ENCODE data around the gene OSBPL3. TPM values are rescaled to one million over a fixed set of nuclear protein-coding genes. Genes with fewer than 3 reads are reported as not detected.

Gene OSBPL3
- total and polyA plus RNA-seq, 2 donors (not counting 1 experiment from before 2014, with no cell fraction given), result 13.5 to 67.6 TPM

DNA sequence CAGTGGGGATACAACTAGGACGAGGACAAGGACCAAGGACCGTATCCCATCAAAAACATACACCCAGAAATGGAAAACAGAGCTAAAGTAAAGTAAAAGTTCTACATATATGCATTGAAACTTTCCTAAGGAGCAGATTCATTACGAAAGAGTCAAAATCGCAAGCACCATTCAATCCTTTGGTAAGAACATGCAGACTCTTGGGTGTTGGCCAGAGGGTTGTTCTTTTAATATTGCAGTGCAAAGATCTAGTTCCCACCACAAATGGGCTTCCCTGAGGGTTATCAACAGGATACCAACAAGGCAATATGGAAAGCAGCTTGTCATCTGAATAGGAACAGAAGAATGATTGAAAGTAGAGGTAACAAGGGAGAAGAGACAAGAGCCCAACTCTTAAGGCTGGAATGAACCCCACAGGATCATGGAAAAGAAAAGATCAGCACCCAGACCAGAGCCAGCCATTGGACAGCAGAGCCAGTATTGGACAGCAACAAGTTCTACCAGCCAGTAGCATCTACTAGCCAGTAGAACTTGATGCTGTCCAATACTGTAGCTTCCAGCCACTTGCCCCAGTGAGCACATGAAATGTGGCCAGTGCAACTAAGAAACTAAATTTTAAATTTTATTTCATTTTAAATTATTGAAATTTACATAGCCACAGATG, 66.0 kb downstream of the OSBPL3 start:
- Mint-ChIP-seq H3K4me1 (peaks cover 73% of the 10 kb centered on the region), H3K27ac (no peak overlapping the region), H3K27me3 (no peaks in the 10 kb centered on the region), H3K4me3 (no peak overlapping the region), H3K9me3 (ENCODE audit: insufficient read depth) (no peaks in the 10 kb centered on the region)
- Histone ChIP-seq H3K4me3 (ENCODE audit: control extremely low read depth in 1 of 5, extremely low read depth in 1 of 5, insufficient read depth in 1 of 5, low read depth in 2 of 5, low read length in 4 of 5) (no peak overlapping the region), H3K9ac (ENCODE audit: low read length) (no peak overlapping the region), H3K4me2 (replicated peaks; ENCODE audit: low read depth, low read length, poor library complexity, severe bottlenecking) (no peak overlapping the region), H2AFZ (ENCODE audit: insufficient read depth, low read depth, low read length, poor library complexity, severe bottlenecking) (no peak overlapping the region), H3K27ac (ENCODE audit: low read length in 2 of 2) (no peak overlapping the region), H4K20me1 (ENCODE audit: control insufficient read depth, insufficient read depth, low read length, poor library complexity, severe bottlenecking) (peaks cover 6% of the 10 kb centered on the region), H3K27me3 (replicated peaks in 1 of 4; ENCODE audit: control extremely low read depth in 1 of 4, control insufficient read depth in 3 of 4, insufficient read depth in 4 of 4, low read length in 3 of 4) (no peaks in the 10 kb centered on the region), H3K79me2 (ENCODE audit: control insufficient read depth, insufficient read depth, low read length) (peaks cover 69% of the 10 kb centered on the region), H3K36me3 (replicated peaks in 1 of 2; ENCODE audit: control extremely low read depth in 1 of 2, control insufficient read depth in 1 of 2, extremely low read depth in 1 of 2, insufficient read depth in 2 of 2, low read length in 1 of 2) (no peaks in the 10 kb centered on the region), H3K9me3 (ENCODE audit: control extremely low read depth in 1 of 3, control insufficient read depth in 2 of 3, insufficient read depth in 1 of 3, low read length in 2 of 3) (no peaks in the 10 kb centered on the region), H3K4me1 (ENCODE audit: control insufficient read depth in 2 of 2, insufficient read depth in 2 of 2, low read length in 2 of 2) (peaks cover 23 to 34% of the 10 kb centered on the region in 2 donors)
- ChIA-PET POLR2A (no interaction called here), CTCF (interaction anchor here (1.4 kb wide), 1 partner anchor 9 kb away, joined by 3 read pairs; no protein-coding TSS in a partner anchor)
- TF ChIP-seq EZH2 (IDR thresholded peaks at IDR 0.05; ENCODE audit: borderline replicate concordance, insufficient read depth, low read depth, low read length, poor library complexity, severe bottlenecking), result no peak
- TF ChIP-seq, protein P1, sequence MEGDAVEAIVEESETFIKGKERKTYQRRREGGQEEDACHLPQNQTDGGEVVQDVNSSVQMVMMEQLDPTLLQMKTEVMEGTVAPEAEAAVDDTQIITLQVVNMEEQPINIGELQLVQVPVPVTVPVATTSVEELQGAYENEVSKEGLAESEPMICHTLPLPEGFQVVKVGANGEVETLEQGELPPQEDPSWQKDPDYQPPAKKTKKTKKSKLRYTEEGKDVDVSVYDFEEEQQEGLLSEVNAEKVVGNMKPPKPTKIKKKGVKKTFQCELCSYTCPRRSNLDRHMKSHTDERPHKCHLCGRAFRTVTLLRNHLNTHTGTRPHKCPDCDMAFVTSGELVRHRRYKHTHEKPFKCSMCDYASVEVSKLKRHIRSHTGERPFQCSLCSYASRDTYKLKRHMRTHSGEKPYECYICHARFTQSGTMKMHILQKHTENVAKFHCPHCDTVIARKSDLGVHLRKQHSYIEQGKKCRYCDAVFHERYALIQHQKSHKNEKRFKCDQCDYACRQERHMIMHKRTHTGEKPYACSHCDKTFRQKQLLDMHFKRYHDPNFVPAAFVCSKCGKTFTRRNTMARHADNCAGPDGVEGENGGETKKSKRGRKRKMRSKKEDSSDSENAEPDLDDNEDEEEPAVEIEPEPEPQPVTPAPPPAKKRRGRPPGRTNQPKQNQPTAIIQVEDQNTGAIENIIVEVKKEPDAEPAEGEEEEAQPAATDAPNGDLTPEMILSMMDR (IDR thresholded peaks at IDR 0.05), result no peak
- WGBS (ENCODE audit: insufficient coverage), result no CpG with 5 or more reads among the region's 4 CpGs
- DNase-seq, result no peak
- intact Hi-C loops (cut with micrococcal nuclease), result loop anchor here (5.0 kb wide), 1 partner anchor 48 kb away; no protein-coding TSS in a partner anchor
- ATAC-seq (ENCODE audit: low read depth), result no peak

DNA sequence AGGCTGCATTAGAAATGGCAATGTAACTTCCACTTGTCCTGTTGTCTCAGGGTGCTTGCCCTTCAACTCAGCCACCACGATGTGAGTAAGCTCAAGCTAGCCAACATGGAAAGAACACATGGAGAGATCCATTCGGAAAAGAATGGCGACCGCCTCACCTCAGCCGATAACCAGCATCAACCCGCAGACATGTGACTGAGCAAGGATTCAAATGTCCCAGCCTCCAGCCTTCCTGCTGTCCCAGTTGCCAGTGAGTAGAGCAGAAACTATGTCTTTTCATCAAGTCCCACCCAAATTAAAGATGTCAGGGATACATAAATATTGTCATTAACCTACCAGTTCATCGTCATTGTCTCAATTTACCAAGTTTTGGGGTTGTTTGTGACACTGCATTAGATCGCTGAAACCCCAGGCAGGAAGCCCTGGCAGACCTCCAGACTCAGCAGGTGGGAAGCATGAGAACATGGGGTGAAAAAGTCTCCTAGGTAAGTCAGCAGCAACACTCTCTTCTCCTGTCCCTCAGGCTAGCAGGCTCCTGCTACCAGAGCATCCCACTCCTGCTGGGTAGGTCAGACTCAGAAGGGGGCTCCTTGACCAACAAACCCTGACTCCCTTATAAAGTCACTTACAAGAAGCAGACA, 67.0 kb downstream of the OSBPL3 start:
- Mint-ChIP-seq H3K27me3 (no peaks in the 10 kb centered on the region), H3K9me3 (ENCODE audit: insufficient read depth) (no peaks in the 10 kb centered on the region), H3K27ac (no peak overlapping the region), H3K4me1 (peaks cover 64% of the 10 kb centered on the region), H3K4me3 (no peak overlapping the region)
- ChIA-PET POLR2A (no interaction called here), CTCF (interaction anchor here (2.0 kb wide), 1 partner anchor 14 kb away, joined by 5 read pairs; no protein-coding TSS in a partner anchor)
- H4K20me1 ChIP-seq (ENCODE audit: control insufficient read depth, insufficient read depth, low read length, poor library complexity, severe bottlenecking), result peaks cover 6% of the 10 kb centered on the region
- H3K4me2 ChIP-seq (replicated peaks; ENCODE audit: low read depth, low read length, poor library complexity, severe bottlenecking), result no peak overlapping the region
- H3K9me3 ChIP-seq (ENCODE audit: control extremely low read depth in 1 of 3, control insufficient read depth in 2 of 3, insufficient read depth in 1 of 3, low read length in 2 of 3), result no peaks in the 10 kb centered on the region
- H3K27me3 ChIP-seq (replicated peaks in 1 of 4; ENCODE audit: control extremely low read depth in 1 of 4, control insufficient read depth in 3 of 4, insufficient read depth in 4 of 4, low read length in 3 of 4), result no peaks in the 10 kb centered on the region
- H3K4me3 ChIP-seq (ENCODE audit: control extremely low read depth in 1 of 5, extremely low read depth in 1 of 5, insufficient read depth in 1 of 5, low read depth in 2 of 5, low read length in 4 of 5), result no peak overlapping the region
- no peak for TF ChIP-seq EZH2 (IDR thresholded peaks at IDR 0.05; ENCODE audit: borderline replicate concordance, insufficient read depth, low read depth, low read length, poor library complexity, severe bottlenecking)
- TF ChIP-seq, protein P1 (IDR thresholded peaks at IDR 0.05), result no peak
- H2AFZ ChIP-seq (ENCODE audit: insufficient read depth, low read depth, low read length, poor library complexity, severe bottlenecking), result no peak overlapping the region
- intact Hi-C loops (cut with micrococcal nuclease), result loop anchor here (5.0 kb wide), 1 partner anchor 49 kb away; no protein-coding TSS in a partner anchor
- ATAC-seq (ENCODE audit: low read depth), result no peak
- no peak overlapping the region for H3K9ac ChIP-seq (ENCODE audit: low read length)
- WGBS (ENCODE audit: insufficient coverage), result 98% methylated on average over 6 of the region's 8 CpGs
- H3K36me3 ChIP-seq (replicated peaks in 1 of 2; ENCODE audit: control extremely low read depth in 1 of 2, control insufficient read depth in 1 of 2, extremely low read depth in 1 of 2, insufficient read depth in 2 of 2, low read length in 1 of 2), result no peaks in the 10 kb centered on the region
- H3K27ac ChIP-seq (ENCODE audit: low read length in 2 of 2), result no peak overlapping the region
- peaks cover 62% of the 10 kb centered on the region for H3K79me2 ChIP-seq (ENCODE audit: control insufficient read depth, insufficient read depth, low read length)
- peaks cover 31 to 34% of the 10 kb centered on the region in 2 donors for H3K4me1 ChIP-seq (ENCODE audit: control insufficient read depth in 2 of 2, insufficient read depth in 2 of 2, low read length in 2 of 2)
- DNase-seq, result no peak

Measured in B cell (primary cell).